Kidney (tissue), 2 donors: ENCODE results near the gene GALNT17. TPM values are rescaled to one million over a fixed set of nuclear protein-coding genes. Genes with fewer than 3 reads are reported as not detected.

Experiments
- microRNA-seq: library from miRNA; unstranded; fragments of <30 nt; microRNA quantifications from one replicate; pipeline ENCODE4 v1.2.0, GENCODE V29; 2020
- polyA plus RNA-seq: library from polyadenylated mRNA; stranded (reverse); fragments of 350-450 nt; fragmentation: Illumina TruSeq; extraction: RNeasy Lipid Tissue Mini Kit (QIAGEN cat#74804); gene quantifications from one replicate; pipeline ENCODE4 v1.2.3, GENCODE V29; 2014; ENCODE audit warnings: low read depth, low replicate concordance; ENCODE audit not compliant: insufficient read depth
- total RNA-seq: library from RNA; stranded (reverse); fragmentation: NEBNext Ultra II Directional; extraction: Animal tissue kit (Norgen Biotek cat#: 25700); gene quantifications from one replicate; pipeline ENCODE4 v1.2.1, GENCODE V29; 2021
- donor health status: DM: yes; HTN: yes; CAD: no.

Gene GALNT17
- total and polyA plus RNA-seq, 2 donors from 2014 or later: 2.4 to 5.5 TPM

Small RNA genes lying within 50 kb of the gene (microRNA-seq; reads per million reads assigned to microRNA genes)
- gene MIR3914-1: not detected
- not detected for gene MIR3914-2
